Panc1 (cell line): ENCODE data around the gene PDZD8. TPM values are rescaled to one million over a fixed set of nuclear protein-coding genes. Genes with fewer than 3 reads are reported as not detected.

Source experiments
- ATAC-seq: fragments of 200-7000 bp; cut with Tn5 transposase; 2 replicates; pipeline ENCODE4 v1.9.1; 2020; ENCODE audit warnings: mild to moderate bottlenecking, moderate library complexity
- BruUV-seq: library from RNA; stranded (reverse); fragments of 400-500 nt; replicated peaks from 2 replicates; lab custom pipeline; 2021; lab: Mats Ljungman, UMichigan
- CTCF ChIA-PET: fragments of 300-600 bp; sonication (Branson Sonifier 250); formaldehyde crosslinking; loops from one replicate; lab custom pipeline; 2022; ENCODE audit warnings: antibody characterized with exemption; lab: Charles Lee
- POLR2A ChIA-PET: fragments of 300-600 bp; sonication (Branson Sonifier 250); formaldehyde crosslinking; loops from one replicate; lab custom pipeline; 2022; ENCODE audit warnings: antibody characterized with exemption; lab: Charles Lee
- DNase-seq: peaks from one replicate; pipeline ENCODE4 v3.0.0-alpha.2; 2010; ENCODE audit warnings: low read depth, low spot score
- H3K27ac ChIP-seq: 2 replicates; pipeline ENCODE4 v1.5.1; 2011; ENCODE audit warnings: mild to moderate bottlenecking, low read length, inconsistent platforms
- H3K27me3 ChIP-seq: fragments of 200-500 bp; sonication (Bioruptor generic); 2 replicates; pipeline ENCODE4 v1.6.0; 2014; ENCODE audit warnings: low read length, inconsistent platforms; ENCODE audit not compliant: control insufficient read depth, insufficient read depth
- H3K36me3 ChIP-seq: fragments of 200-500 bp; sonication (Bioruptor generic); 2 replicates; pipeline ENCODE4 v1.5.1; 2014; ENCODE audit warnings: inconsistent platforms, mild to moderate bottlenecking, low read length, moderate library complexity; ENCODE audit not compliant: control insufficient read depth, insufficient read depth
- H3K4me1 ChIP-seq: 2 replicates; pipeline ENCODE4 v1.5.1; 2011; ENCODE audit warnings: inconsistent platforms, mild to moderate bottlenecking, low read length, moderate library complexity; ENCODE audit not compliant: control insufficient read depth, insufficient read depth
- H3K4me3 ChIP-seq, 2 experiments: 2 replicates each; pipeline ENCODE4 v1.5.1; 2011 to 2012; ENCODE audit warnings: low read depth in 2 of 2, low read length in 2 of 2, mild to moderate bottlenecking in 2 of 2, inconsistent platforms in 1 of 2, moderate library complexity in 1 of 2
- H3K9me3 ChIP-seq: fragments of 200-500 bp; sonication (Bioruptor generic); 2 replicates; pipeline ENCODE4 v1.5.1; 2014; ENCODE audit warnings: low read depth, mild to moderate bottlenecking, inconsistent platforms, low read length, moderate library complexity; ENCODE audit not compliant: control insufficient read depth, insufficient read depth
- CTCF ChIP-seq: fragments of 450-650 bp; IDR thresholded peaks from 2 replicates; pipeline ENCODE4 v1.5.1; 2017; ENCODE audit warnings: mild to moderate bottlenecking
- POLR2AphosphoS5 ChIP-seq: IDR thresholded peaks from 2 replicates; pipeline ENCODE4 v1.6.1; 2012; ENCODE audit warnings: mild to moderate bottlenecking, low read depth, low read length, moderate library complexity
- REST ChIP-seq, 2 experiments: IDR thresholded peaks; 2 replicates each; pipeline ENCODE4 v1.6.1; 2011 to 2012; ENCODE audit warnings: low read depth in 2 of 2, control low read depth in 1 of 2, low read length in 1 of 2, mild to moderate bottlenecking in 1 of 2, moderate library complexity in 1 of 2; ENCODE audit not compliant: insufficient read depth in 1 of 2
- SIN3A ChIP-seq: IDR thresholded peaks from 2 replicates; pipeline ENCODE4 v1.6.1; 2012; ENCODE audit warnings: low read depth, mild to moderate bottlenecking, low read length, moderate library complexity, borderline replicate concordance; ENCODE audit not compliant: insufficient read depth
- TCF7L2 ChIP-seq: IDR thresholded peaks from 2 replicates; pipeline ENCODE4 v1.6.1; 2011; ENCODE audit warnings: mild to moderate bottlenecking, low read depth, low read length, inconsistent platforms
- in situ Hi-C: cut with HindIII; loops from 2 replicates; pipeline ENCODE4 v1.10.0; 2016; ENCODE audit warnings: low sequenced_read_pairs, low pct_unique_long_range_greater_than_20kb
- intact Hi-C: fragments of 100-400 bp; cut with micrococcal nuclease; formaldehyde crosslinking; loops from one replicate; pipeline ENCODE4 v1.10.0; 2022; ENCODE audit not compliant: unreplicated experiment
- total RNA-seq: library from RNA; stranded (reverse); gene quantifications from one replicate; pipeline ENCODE4 v1.2.1, GENCODE V29; 2021; ENCODE audit not compliant: unreplicated experiment

Gene PDZD8
- total RNA-seq, 1 experiment from 2014 or later: 44.7 TPM

GRCh38 chr10:117271427-117271826, 103.8 kb downstream of the PDZD8 start:
- CTCF ChIA-PET: no interaction called here
- ATAC-seq (no peak), DNase-seq (no peak)
- in situ Hi-C loops: no loop called here
- no peaks in the 10 kb centered on the region for H3K27me3 ChIP-seq
- H3K9me3 ChIP-seq: no peaks in the 10 kb centered on the region
- no peak overlapping the region for H3K4me3 ChIP-seq
- TF ChIP-seq REST (IDR thresholded peaks at IDR 0.05; ENCODE audit: insufficient read depth in 1 of 2, low read depth in 2 of 2, low read length in 1 of 2): no peak
- no peak for TF ChIP-seq CTCF
- no peak for TF ChIP-seq POLR2AphosphoS5
- no peak for TF ChIP-seq TCF7L2
- no peak for TF ChIP-seq SIN3A
- H3K36me3 ChIP-seq: no peaks in the 10 kb centered on the region
- no peaks in the 10 kb centered on the region for H3K4me1 ChIP-seq
- intact Hi-C loops: no loop called here
- no TSS peak for BruUV-seq
- no peak overlapping the region for H3K27ac ChIP-seq
- POLR2A ChIA-PET: no interaction called here

- CTCF ChIA-PET: no interaction called here
- no peaks in the 10 kb centered on the region for H3K27me3 ChIP-seq
- no TSS peak for BruUV-seq
- no peak for ATAC-seq
- DNase-seq: no peak
- no peak overlapping the region for H3K27ac ChIP-seq
- TF ChIP-seq TCF7L2 (no peak), CTCF (no peak), REST (IDR thresholded peaks at IDR 0.05; ENCODE audit: insufficient read depth in 1 of 2, low read depth in 2 of 2, low read length in 1 of 2) (no peak), SIN3A (no peak), POLR2AphosphoS5 (no peak)
- no peaks in the 10 kb centered on the region for H3K9me3 ChIP-seq
- intact Hi-C loops: no loop called here
- POLR2A ChIA-PET: no interaction called here
- no peaks in the 10 kb centered on the region for H3K36me3 ChIP-seq
- H3K4me3 ChIP-seq: no peak overlapping the region
- H3K4me1 ChIP-seq: no peaks in the 10 kb centered on the region
- in situ Hi-C loops: no loop called here
Observed at GRCh38 chr10:117268907-117269306, 106.3 kb downstream of the PDZD8 start.
